Measurements from ENCODE around the gene ANKRD36C. TPM values are rescaled to one million over a fixed set of nuclear protein-coding genes. Genes with fewer than 3 reads are reported as not detected.
"Not testable (repeated sequence)": the region's sequence is repeated elsewhere in the genome, so short reads cannot be mapped to it uniquely, and the experiment has no call there.

ANKRD36C gene
- total and polyA plus RNA-seq, 9 of the 15 experiments (the other 6 are each of a cell fraction or from before 2014, with no cell fraction given): 4.4 to 51.6 (median 11.9) TPM

DNA sequence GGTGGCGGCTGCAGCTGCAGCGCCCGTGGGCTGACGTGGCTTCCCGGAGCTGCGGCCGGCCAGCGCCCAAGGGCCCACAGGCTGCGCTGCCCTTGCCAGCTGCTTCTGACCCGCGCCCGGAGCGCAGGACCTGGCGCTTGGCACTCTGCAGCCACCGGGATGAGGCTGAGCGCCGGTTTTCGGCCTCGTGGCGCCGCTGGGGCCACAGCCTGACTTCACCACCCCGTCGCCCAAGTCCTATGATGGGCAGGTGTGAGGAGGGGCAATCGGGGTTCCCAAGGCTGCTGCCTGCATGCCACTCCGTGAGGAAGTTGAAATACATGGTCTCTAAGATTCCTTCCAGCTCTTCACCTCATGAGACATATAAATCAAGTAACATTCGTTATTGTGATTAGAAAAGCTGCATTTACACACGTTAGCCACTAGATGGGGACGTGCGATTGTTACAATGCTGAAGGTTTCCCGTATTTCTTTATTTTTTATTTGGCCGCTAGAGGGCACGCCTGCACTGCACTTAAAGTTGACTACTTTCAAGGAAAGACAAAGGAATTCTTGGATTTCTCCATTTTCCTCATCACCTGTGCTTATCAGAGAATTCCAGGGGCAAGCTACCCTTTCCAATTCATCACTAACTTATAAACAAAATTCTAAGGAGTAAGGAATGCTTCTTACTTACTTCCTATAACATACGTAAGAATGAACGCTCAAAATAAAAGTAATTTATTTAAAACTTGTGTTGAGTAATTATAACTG lies 1.1 kb upstream of the ANKRD36C start (continued):
- TF ChIP-seq, protein P1, sequence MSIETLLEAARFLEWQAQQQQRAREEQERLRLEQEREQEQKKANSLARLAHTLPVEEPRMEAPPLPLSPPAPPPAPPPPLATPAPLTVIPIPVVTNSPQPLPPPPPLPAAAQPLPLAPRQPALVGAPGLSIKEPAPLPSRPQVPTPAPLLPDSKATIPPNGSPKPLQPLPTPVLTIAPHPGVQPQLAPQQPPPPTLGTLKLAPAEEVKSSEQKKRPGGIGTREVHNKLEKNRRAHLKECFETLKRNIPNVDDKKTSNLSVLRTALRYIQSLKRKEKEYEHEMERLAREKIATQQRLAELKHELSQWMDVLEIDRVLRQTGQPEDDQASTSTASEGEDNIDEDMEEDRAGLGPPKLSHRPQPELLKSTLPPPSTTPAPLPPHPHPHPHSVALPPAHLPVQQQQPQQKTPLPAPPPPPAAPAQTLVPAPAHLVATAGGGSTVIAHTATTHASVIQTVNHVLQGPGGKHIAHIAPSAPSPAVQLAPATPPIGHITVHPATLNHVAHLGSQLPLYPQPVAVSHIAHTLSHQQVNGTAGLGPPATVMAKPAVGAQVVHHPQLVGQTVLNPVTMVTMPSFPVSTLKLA (conservative IDR thresholded peaks at IDR 0.05): 0 out of 4 replicates have a peak, but pooled peaks of 1 of the 2 experiments have one; percentile 22
- TF ChIP-seq MAZ (CRISPR knock-in tag; conservative IDR thresholded peaks at IDR 0.05 in 1 of 2, IDR thresholded peaks at IDR 0.05 in 1 of 2): peak in 1 of 2 experiments; percentile 14; a peak in 1 of 4 replicates

DNA sequence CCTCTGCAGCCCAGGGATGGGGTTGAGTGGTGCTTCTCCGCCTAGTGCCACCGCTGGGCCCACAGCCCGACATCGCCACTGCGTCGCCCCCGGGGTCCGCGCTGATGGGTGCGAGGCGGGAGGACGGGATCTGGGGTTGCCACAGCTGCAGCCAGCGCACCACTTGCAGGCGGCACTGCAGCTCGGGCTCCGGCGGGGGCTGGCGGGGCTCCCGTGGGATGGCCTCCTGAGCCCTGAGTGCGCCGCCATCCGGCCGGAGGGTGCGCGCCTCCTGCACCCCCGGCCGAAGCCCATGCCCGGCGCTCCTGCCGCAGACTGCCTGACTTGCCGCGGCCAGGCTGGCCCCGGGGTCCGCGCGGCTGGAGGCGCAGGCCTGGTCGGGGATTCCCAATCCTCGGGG lies 478 bp upstream of the ANKRD36C start:
- 2% methylated on average over 8 of the region's 39 CpGs for WGBS (ENCODE audit: insufficient coverage, low coverage, missing lambda C conversion rate)
- Histone ChIP-seq H3K4me2 (ENCODE audit: insufficient read depth, low read length) (peak overlapping the region; percentile 87; the same call in 1 of the 2 replicates), H3K4me3 (peak overlapping the region; percentile 42), H3K27ac (ENCODE audit: extremely low read depth, low read depth, low read length) (peak overlapping the region; percentile 64; the same call in 1 of the 3 replicates), H3K79me2 (ENCODE audit: control insufficient read depth, insufficient read depth, low read length) (peaks cover 17% of the 10 kb centered on the region), H2AFZ (ENCODE audit: low read depth, low read length) (peak overlapping the region; percentile 89), H3K9ac (ENCODE audit: insufficient read depth in 1 of 2, low read depth in 2 of 2, low read length in 2 of 2) (peak overlapping the region; percentile 65 to 93; a peak in 3 of 4 replicates)
- ChIA-PET POLR2A (interaction anchor here (1.0 kb wide), 1 partner anchor 517 kb away, joined by 5 read pairs; no protein-coding TSS in a partner anchor), CTCF (ENCODE audit: low intra/inter-chr PET ratio) (interaction anchor here (0.6 to 3.1 kb wide), 5 partner anchors 104 to 517 kb away, joined by 3 to 39 read pairs (median 10); partner anchors contain the start of gene ADRA2B)
- peak; percentile 82 for ATAC-seq
- H3K36me3 ChIP-seq (ENCODE audit: control insufficient read depth, insufficient read depth, low read length); DNase-seq (ENCODE audit: extremely low read depth in 1 of 4, low spot score in 3 of 4); H4K20me1 ChIP-seq (replicated peaks; ENCODE audit: control insufficient read depth, insufficient read depth, low read length); H3K9me1 ChIP-seq (ENCODE audit: control insufficient read depth, insufficient read depth, low read length); BruUV-seq (replicated peaks); in situ Hi-C loops (cut with MboI); H3K27me3 ChIP-seq (ENCODE audit: control insufficient read depth in 2 of 2, insufficient read depth in 2 of 2, low read length in 2 of 2); H3K4me1 ChIP-seq (replicated peaks in 1 of 2; ENCODE audit: control insufficient read depth in 2 of 2, insufficient read depth in 2 of 2, low read length in 2 of 2); H3K9me3 ChIP-seq (replicated peaks; ENCODE audit: control insufficient read depth, insufficient read depth, low read depth, low read length); FAIRE-seq: not testable (repeated sequence)
- intact Hi-C loops (cut with micrococcal nuclease): loop anchor here (5.0 kb wide), 1 partner anchor 515 kb away; the partner anchor contains the start of gene NEURL3
- TF ChIP-seq E2F6 (IDR thresholded peaks at IDR 0.05; ENCODE audit: borderline replicate concordance in 1 of 2, extremely low read depth in 1 of 2, insufficient read depth in 1 of 2, insufficient read length in 1 of 2, low read depth in 1 of 2, low read length in 1 of 2, poor library complexity in 1 of 2, severe bottlenecking in 1 of 2) (peak in 1 of 2 experiments; percentile 15), RBBP5 (IDR thresholded peaks at IDR 0.05; ENCODE audit: borderline replicate concordance, insufficient read depth, low read length, poor library complexity, severe bottlenecking) (peak; percentile 59), TFAP4 (CRISPR knock-in tag; IDR thresholded peaks at IDR 0.05; ENCODE audit: borderline replicate concordance) (peak; percentile 49; the same call in 1 of the 2 replicates), MAZ (CRISPR knock-in tag; conservative IDR thresholded peaks at IDR 0.05 in 1 of 2, IDR thresholded peaks at IDR 0.05 in 1 of 2) (peak in 1 of 2 experiments; percentile 63; a peak in 2 of 4 replicates), RBFOX2 (IDR thresholded peaks at IDR 0.05; ENCODE audit: low read depth, low read length) (peak; percentile 80), POLR2G (IDR thresholded peaks at IDR 0.05; ENCODE audit: low read depth, low read length) (peak; percentile 84), PHF8 (IDR thresholded peaks at IDR 0.05; ENCODE audit: borderline replicate concordance, low read length) (peak; percentile 68; the same call in 1 of the 2 replicates), ZFX (CRISPR knock-in tag; IDR thresholded peaks at IDR 0.05) (peak; percentile 93), GTF2E2 (tag; IDR thresholded peaks at IDR 0.05) (0 out of 2 replicates have a peak, but pooled peaks have one; percentile 35)
- TF ChIP-seq, protein P2, sequence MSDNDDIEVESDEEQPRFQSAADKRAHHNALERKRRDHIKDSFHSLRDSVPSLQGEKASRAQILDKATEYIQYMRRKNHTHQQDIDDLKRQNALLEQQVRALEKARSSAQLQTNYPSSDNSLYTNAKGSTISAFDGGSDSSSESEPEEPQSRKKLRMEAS (CRISPR knock-in tag; IDR thresholded peaks at IDR 0.05): peak; percentile 50; the same call in 1 of the 2 replicates

Measured in K562 (cell line).